Measurements from ENCODE around the gene RPL13A.

The RPL13A gene

GRCh38 chr19:49514151-49514550 lies 26.7 kb downstream of the RPL13A start:
- Histone ChIP-seq H3K36me3 (replicated peaks; ENCODE audit: insufficient read depth, low read length) (no peaks in the 10 kb centered on the region), H3K9ac (ENCODE audit: low read length) (no peak overlapping the region), H3K27me3 (replicated peaks; ENCODE audit: insufficient read depth, low read length) (peaks cover 81% of the 10 kb centered on the region), H3F3A (ENCODE audit: insufficient read depth, low read length) (no peaks in the 10 kb centered on the region), H3K9me3 (replicated peaks; ENCODE audit: insufficient read depth, low read length) (no peaks in the 10 kb centered on the region), H3K4me2 (ENCODE audit: low read depth, low read length) (no peak overlapping the region), H4K20me1 (ENCODE audit: insufficient read depth, low read length) (no peaks in the 10 kb centered on the region), H3K4me1 (ENCODE audit: low read length) (no peaks in the 10 kb centered on the region), H3K9me2 (replicated peaks; ENCODE audit: insufficient read depth, low read length) (no peaks in the 10 kb centered on the region), H3K27ac (ENCODE audit: low read length) (no peak overlapping the region), H3K4me3 (ENCODE audit: low read length) (no peak overlapping the region), H3K79me2 (ENCODE audit: low read length) (no peaks in the 10 kb centered on the region), H2AFZ (ENCODE audit: low read length) (no peak overlapping the region)
- TF ChIP-seq CTCF (IDR thresholded peaks at IDR 0.05; ENCODE audit: low read length) (no peak), EZH2 (optimal IDR thresholded peaks at IDR 0.05; ENCODE audit: low read depth, low read length) (no peak), EZH2phosphoT487 (IDR thresholded peaks at IDR 0.05; ENCODE audit: low read length) (no peak)
- no peak for DNase-seq

- H4K20me1 ChIP-seq (ENCODE audit: insufficient read depth, low read length): no peaks in the 10 kb centered on the region
- H2AFZ ChIP-seq (ENCODE audit: low read length): no peak overlapping the region
Measured at GRCh38 chr19:49515767-49516166, 28.4 kb downstream of the RPL13A start.

GRCh38 chr19:49518033-49518432 lies 30.6 kb downstream of the RPL13A start:
- Histone ChIP-seq H3K36me3 (replicated peaks; ENCODE audit: insufficient read depth, low read length) (no peaks in the 10 kb centered on the region), H2AFZ (ENCODE audit: low read length) (no peak overlapping the region), H4K20me1 (ENCODE audit: insufficient read depth, low read length) (no peaks in the 10 kb centered on the region), H3K9me2 (replicated peaks; ENCODE audit: insufficient read depth, low read length) (no peaks in the 10 kb centered on the region), H3K4me1 (ENCODE audit: low read length) (no peaks in the 10 kb centered on the region), H3K4me3 (ENCODE audit: low read length) (no peak overlapping the region), H3K9me3 (replicated peaks; ENCODE audit: insufficient read depth, low read length) (no peaks in the 10 kb centered on the region), H3K27me3 (replicated peaks; ENCODE audit: insufficient read depth, low read length) (peaks cover 76% of the 10 kb centered on the region), H3K27ac (ENCODE audit: low read length) (no peak overlapping the region), H3K79me2 (ENCODE audit: low read length) (no peaks in the 10 kb centered on the region), H3K9ac (ENCODE audit: low read length) (no peak overlapping the region), H3K4me2 (ENCODE audit: low read depth, low read length) (no peak overlapping the region), H3F3A (ENCODE audit: insufficient read depth, low read length) (no peaks in the 10 kb centered on the region)
- DNase-seq: no peak
- no peak for TF ChIP-seq EZH2 (optimal IDR thresholded peaks at IDR 0.05; ENCODE audit: low read depth, low read length)
- no peak for TF ChIP-seq CTCF (IDR thresholded peaks at IDR 0.05; ENCODE audit: low read length)
- TF ChIP-seq EZH2phosphoT487 (IDR thresholded peaks at IDR 0.05; ENCODE audit: low read length): no peak

More at GRCh38 chr19:49515767-49516166, 28.4 kb downstream of the RPL13A start:
- TF ChIP-seq CTCF (IDR thresholded peaks at IDR 0.05; ENCODE audit: low read length): no peak
- no peak for TF ChIP-seq EZH2phosphoT487 (IDR thresholded peaks at IDR 0.05; ENCODE audit: low read length)
- TF ChIP-seq EZH2 (optimal IDR thresholded peaks at IDR 0.05; ENCODE audit: low read depth, low read length): no peak
- no peaks in the 10 kb centered on the region for H3F3A ChIP-seq (ENCODE audit: insufficient read depth, low read length)
- no peak overlapping the region for H3K27ac ChIP-seq (ENCODE audit: low read length)
- H3K79me2 ChIP-seq (ENCODE audit: low read length): no peaks in the 10 kb centered on the region
- no peak overlapping the region for H3K9ac ChIP-seq (ENCODE audit: low read length)
- no peaks in the 10 kb centered on the region for H3K4me1 ChIP-seq (ENCODE audit: low read length)
- peaks cover 79% of the 10 kb centered on the region for H3K27me3 ChIP-seq (replicated peaks; ENCODE audit: insufficient read depth, low read length)
- no peak for DNase-seq
- H3K9me3 ChIP-seq (replicated peaks; ENCODE audit: insufficient read depth, low read length): no peaks in the 10 kb centered on the region
- no peaks in the 10 kb centered on the region for H3K9me2 ChIP-seq (replicated peaks; ENCODE audit: insufficient read depth, low read length)
- H3K36me3 ChIP-seq (replicated peaks; ENCODE audit: insufficient read depth, low read length): no peaks in the 10 kb centered on the region
- H3K4me3 ChIP-seq (ENCODE audit: low read length): no peak overlapping the region
- no peak overlapping the region for H3K4me2 ChIP-seq (ENCODE audit: low read depth, low read length)
